ENCODE results near the gene AARS2.

Gene AARS2

GRCh38 chr6:44255871-44256774 lies 57.0 kb downstream of the AARS2 start:
- Mint-ChIP-seq H3K27me3 (no peaks in the 10 kb centered on the region), H3K4me3 (peak overlapping the region; percentile 87), H3K9me3 (no peaks in the 10 kb centered on the region), H3K27ac (peak overlapping the region; percentile 85), H3K36me3 (peaks cover 58% of the 10 kb centered on the region), H3K4me1 (peaks cover 62% of the 10 kb centered on the region)
- CTCF ChIA-PET, result interaction anchor here (0.9 to 4.8 kb wide), 13 partner anchors 8 to 159 kb away, joined by 3 to 32 read pairs (median 6); partner anchors contain the start of genes HSP90AB1 and SLC29A1
- no peak for DNase-seq

GRCh38 chr6:44255105-44255808 lies 57.9 kb downstream of the AARS2 start:
- CTCF ChIA-PET, result interaction anchor here (1.2 to 4.8 kb wide), 7 partner anchors 9 to 158 kb away, joined by 4 to 32 read pairs (median 9); partner anchors contain the start of genes HSP90AB1 and SLC29A1
- Mint-ChIP-seq H3K9me3 (no peaks in the 10 kb centered on the region), H3K27ac (peak overlapping the region; percentile 85), H3K27me3 (no peaks in the 10 kb centered on the region), H3K36me3 (peaks cover 64% of the 10 kb centered on the region), H3K4me1 (peaks cover 65% of the 10 kb centered on the region), H3K4me3 (peak overlapping the region; percentile 87)
- no peak for DNase-seq

GRCh38 chr6:44254191-44255104 lies 58.7 kb downstream of the AARS2 start:
- DNase-seq, result no peak
- peaks cover 72% of the 10 kb centered on the region for H3K36me3 Mint-ChIP-seq

GRCh38 chr6:44253307-44254101 lies 59.6 kb downstream of the AARS2 start:
- no peaks in the 10 kb centered on the region for H3K9me3 Mint-ChIP-seq
- peaks cover 79% of the 10 kb centered on the region for H3K4me1 Mint-ChIP-seq
- DNase-seq, result peak; percentile 81
- H3K27me3 Mint-ChIP-seq, result no peaks in the 10 kb centered on the region
- CTCF ChIA-PET, result interaction anchor here (0.7 to 4.8 kb wide), 8 partner anchors 9 to 387 kb away, joined by 3 to 32 read pairs (median 4); partner anchors contain the start of gene SLC29A1
- H3K36me3 Mint-ChIP-seq, result peaks cover 76% of the 10 kb centered on the region
- no peak overlapping the region for H3K4me3 Mint-ChIP-seq
- peak overlapping the region; percentile 21 for H3K27ac Mint-ChIP-seq

More at GRCh38 chr6:44254191-44255104, 58.7 kb downstream of the AARS2 start:
- peak overlapping the region; percentile 3 for H3K4me3 Mint-ChIP-seq
- H3K9me3 Mint-ChIP-seq, result no peaks in the 10 kb centered on the region
- peaks cover 73% of the 10 kb centered on the region for H3K4me1 Mint-ChIP-seq
- H3K27me3 Mint-ChIP-seq, result no peaks in the 10 kb centered on the region
- CTCF ChIA-PET, result interaction anchor here (0.7 to 4.8 kb wide), 11 partner anchors 8 to 388 kb away, joined by 3 to 32 read pairs (median 4); partner anchors contain the start of genes HSP90AB1 and SLC29A1
- peak overlapping the region; percentile 43 for H3K27ac Mint-ChIP-seq

- Mint-ChIP-seq H3K4me1 (peaks cover 76% of the 10 kb centered on the region), H3K27me3 (no peaks in the 10 kb centered on the region), H3K27ac (no peak overlapping the region), H3K36me3 (peaks cover 84% of the 10 kb centered on the region), H3K4me3 (no peak overlapping the region), H3K9me3 (no peaks in the 10 kb centered on the region)
- CTCF ChIA-PET, result interaction anchor here (1.6 to 2.0 kb wide), 3 partner anchors 10 to 79 kb away, joined by 4 to 8 read pairs (median 4); no protein-coding TSS in a partner anchor
- no peak for DNase-seq
Measured at GRCh38 chr6:44251576-44252524, 61.3 kb downstream of the AARS2 start.

- Mint-ChIP-seq H3K27ac (no peak overlapping the region), H3K27me3 (peaks cover 4% of the 10 kb centered on the region), H3K36me3 (peaks cover 80% of the 10 kb centered on the region), H3K4me1 (peaks cover 68% of the 10 kb centered on the region), H3K4me3 (no peak overlapping the region), H3K9me3 (no peaks in the 10 kb centered on the region)
- DNase-seq, result no peak
- CTCF ChIA-PET, result interaction anchor here (1.6 to 2.0 kb wide), 3 partner anchors 11 to 78 kb away, joined by 4 to 8 read pairs (median 4); no protein-coding TSS in a partner anchor
Measured at GRCh38 chr6:44250718-44251123, 62.4 kb downstream of the AARS2 start.

- H3K27ac Mint-ChIP-seq, result peak overlapping the region; percentile 57
- CTCF ChIA-PET, result interaction anchor here (1.6 to 2.0 kb wide), 2 partner anchors 25 to 78 kb away, joined by 4 to 8 read pairs; no protein-coding TSS in a partner anchor
- peaks cover 75% of the 10 kb centered on the region for H3K36me3 Mint-ChIP-seq
- DNase-seq, result no peak
- peaks cover 68% of the 10 kb centered on the region for H3K4me1 Mint-ChIP-seq
- H3K9me3 Mint-ChIP-seq, result no peaks in the 10 kb centered on the region
- no peak overlapping the region for H3K4me3 Mint-ChIP-seq
- peaks cover 8% of the 10 kb centered on the region for H3K27me3 Mint-ChIP-seq
Measured at GRCh38 chr6:44250067-44250717, 63.0 kb downstream of the AARS2 start.

All from activated naive CD4-positive, alpha-beta T cell treated with anti-CD3 and anti-CD28 coated beads, Interleukin-2, amount 10 ng/mL, durations not matched to agents 7 days and 5 days (primary cell).